Mucosa of rectum (tissue), 2 donors: Measurements from ENCODE around the gene TNNT3.

ENCODE experiments used
- H3K27ac ChIP-seq, 2 donors: one replicate each; pipeline ENCODE4 v1.7.0; 2013; ENCODE audit warnings: inconsistent platforms in 2 of 2, low read depth in 2 of 2, low read length in 2 of 2
- H3K27me3 ChIP-seq, 2 donors: one replicate each; pipeline ENCODE4 v1.7.0; 2013; ENCODE audit warnings: low read length in 2 of 2; ENCODE audit not compliant: control insufficient read depth in 2 of 2, insufficient read depth in 2 of 2
- H3K36me3 ChIP-seq, 2 donors: one replicate each; pipeline ENCODE4 v1.7.0; 2013; ENCODE audit warnings: low read length in 2 of 2; ENCODE audit not compliant: control insufficient read depth in 2 of 2, insufficient read depth in 2 of 2
- H3K4me1 ChIP-seq, 2 donors: one replicate each; pipeline ENCODE4 v1.7.0; 2013; ENCODE audit warnings: low read length in 2 of 2, mild to moderate bottlenecking in 1 of 2; ENCODE audit not compliant: control insufficient read depth in 2 of 2, insufficient read depth in 2 of 2
- H3K4me3 ChIP-seq, 2 donors: one replicate each; pipeline ENCODE4 v1.7.0; 2013; ENCODE audit warnings: low read length in 2 of 2
- H3K9ac ChIP-seq, 2 donors: one replicate each; pipeline ENCODE4 v1.7.0; 2013; ENCODE audit warnings: low read length in 2 of 2, low read depth in 1 of 2, mild to moderate bottlenecking in 1 of 2
- H3K9me3 ChIP-seq, 2 donors: one replicate each; pipeline ENCODE4 v1.7.0; 2013; ENCODE audit warnings: low read length in 2 of 2; ENCODE audit not compliant: control insufficient read depth in 2 of 2
- donor health status: healthy.
- donor health status: Normal muscosa, but diverticular disease.

TNNT3 gene

DNA sequence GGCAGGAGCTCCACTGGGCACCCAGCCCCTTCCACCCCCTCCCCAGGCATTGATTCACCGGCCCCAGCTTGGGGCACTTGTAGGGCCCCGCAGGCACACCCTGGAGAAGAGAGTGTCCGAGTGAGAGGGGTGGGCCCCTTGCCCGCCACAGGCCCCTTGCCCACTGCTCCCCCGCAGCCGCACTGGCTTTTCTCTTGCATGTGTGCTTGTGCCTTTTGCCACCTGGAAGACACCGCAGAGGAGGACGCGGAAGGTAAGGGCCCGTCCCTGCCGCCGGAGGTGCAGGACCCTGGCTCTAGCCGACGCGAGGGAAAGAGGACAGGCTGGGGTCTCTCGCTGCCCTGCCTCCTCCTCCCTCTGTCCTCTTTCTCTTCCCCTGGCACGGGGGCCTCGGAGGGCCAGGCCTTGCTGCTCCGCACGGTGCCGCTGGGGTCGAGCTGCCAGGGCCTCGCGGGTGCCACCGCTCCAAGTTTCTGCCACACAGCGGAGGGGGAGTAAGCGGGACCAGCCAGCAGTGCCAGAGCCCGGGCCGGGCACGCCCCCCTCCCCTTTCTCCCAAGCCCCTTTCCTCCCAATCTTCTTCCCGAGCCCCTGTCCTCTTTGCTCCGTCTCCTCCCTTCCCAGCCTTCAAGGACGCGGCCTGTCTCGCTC, 9.5 kb downstream of the TNNT3 start:
- H3K36me3 ChIP-seq: no peaks in the 10 kb centered on the region
- no peak overlapping the region for H3K4me3 ChIP-seq
- H3K27me3 ChIP-seq: no peaks in the 10 kb centered on the region
- H3K9me3 ChIP-seq: no peaks in the 10 kb centered on the region
- no peak overlapping the region for H3K27ac ChIP-seq
- H3K9ac ChIP-seq: no peak overlapping the region
- no peaks in the 10 kb centered on the region for H3K4me1 ChIP-seq

GRCh38 chr11:1929621-1930461, 10.3 kb downstream of the TNNT3 start:
- Histone ChIP-seq H3K36me3 (no peaks in the 10 kb centered on the region), H3K9ac (no peak overlapping the region), H3K4me1 (no peaks in the 10 kb centered on the region), H3K4me3 (no peak overlapping the region), H3K9me3 (no peaks in the 10 kb centered on the region), H3K27ac (no peak overlapping the region), H3K27me3 (no peaks in the 10 kb centered on the region)

- H3K9ac ChIP-seq: no peak overlapping the region
- H3K4me1 ChIP-seq: no peaks in the 10 kb centered on the region
- H3K27ac ChIP-seq: no peak overlapping the region
- H3K27me3 ChIP-seq: no peaks in the 10 kb centered on the region
- no peaks in the 10 kb centered on the region for H3K9me3 ChIP-seq
- H3K4me3 ChIP-seq: no peak overlapping the region
- H3K36me3 ChIP-seq: no peaks in the 10 kb centered on the region
Observed at GRCh38 chr11:1930462-1930830, 10.9 kb downstream of the TNNT3 start.

GRCh38 chr11:1931341-1932104, 12.0 kb downstream of the TNNT3 start:
- H3K9me3 ChIP-seq: no peaks in the 10 kb centered on the region
- no peaks in the 10 kb centered on the region for H3K27me3 ChIP-seq
- H3K4me3 ChIP-seq: no peak overlapping the region
- no peak overlapping the region for H3K27ac ChIP-seq
- H3K36me3 ChIP-seq: no peaks in the 10 kb centered on the region
- no peak overlapping the region for H3K9ac ChIP-seq
- H3K4me1 ChIP-seq: no peaks in the 10 kb centered on the region

DNA sequence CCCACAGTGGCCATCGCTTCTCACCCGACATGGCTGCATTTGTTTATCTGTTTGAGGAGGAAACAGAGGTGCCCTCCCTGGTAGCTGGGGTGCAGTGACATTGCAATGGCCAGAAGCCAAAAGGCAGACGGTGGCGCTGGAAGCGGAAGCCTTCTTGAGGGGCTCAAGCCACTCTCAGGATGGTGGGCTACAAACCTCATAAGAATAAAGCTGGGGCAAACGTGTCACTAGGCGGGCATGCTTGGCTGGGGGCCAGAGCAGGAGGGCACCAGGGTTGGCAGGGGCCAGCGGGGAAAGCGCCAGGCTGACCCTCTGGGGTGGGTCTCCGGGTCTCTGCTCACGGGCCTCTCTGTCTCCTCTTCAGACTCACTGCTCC, 12.6 kb downstream of the TNNT3 start:
- Histone ChIP-seq H3K4me3 (no peak overlapping the region), H3K9ac (no peak overlapping the region), H3K36me3 (no peaks in the 10 kb centered on the region), H3K27me3 (no peaks in the 10 kb centered on the region), H3K4me1 (no peaks in the 10 kb centered on the region), H3K9me3 (no peaks in the 10 kb centered on the region), H3K27ac (no peak overlapping the region)

GRCh38 chr11:1932681-1933080, 13.2 kb downstream of the TNNT3 start:
- Histone ChIP-seq H3K4me1 (no peaks in the 10 kb centered on the region), H3K9me3 (no peaks in the 10 kb centered on the region), H3K36me3 (no peaks in the 10 kb centered on the region), H3K27ac (no peak overlapping the region), H3K9ac (no peak overlapping the region), H3K4me3 (no peak overlapping the region), H3K27me3 (no peaks in the 10 kb centered on the region)

- H3K27ac ChIP-seq: no peak overlapping the region
- no peaks in the 10 kb centered on the region for H3K27me3 ChIP-seq
- no peaks in the 10 kb centered on the region for H3K36me3 ChIP-seq
- H3K9ac ChIP-seq: no peak overlapping the region
- H3K9me3 ChIP-seq: no peaks in the 10 kb centered on the region
- H3K4me3 ChIP-seq: no peak overlapping the region
- H3K4me1 ChIP-seq: no peaks in the 10 kb centered on the region
Observed at GRCh38 chr11:1933416-1934334, 14.2 kb downstream of the TNNT3 start.

DNA sequence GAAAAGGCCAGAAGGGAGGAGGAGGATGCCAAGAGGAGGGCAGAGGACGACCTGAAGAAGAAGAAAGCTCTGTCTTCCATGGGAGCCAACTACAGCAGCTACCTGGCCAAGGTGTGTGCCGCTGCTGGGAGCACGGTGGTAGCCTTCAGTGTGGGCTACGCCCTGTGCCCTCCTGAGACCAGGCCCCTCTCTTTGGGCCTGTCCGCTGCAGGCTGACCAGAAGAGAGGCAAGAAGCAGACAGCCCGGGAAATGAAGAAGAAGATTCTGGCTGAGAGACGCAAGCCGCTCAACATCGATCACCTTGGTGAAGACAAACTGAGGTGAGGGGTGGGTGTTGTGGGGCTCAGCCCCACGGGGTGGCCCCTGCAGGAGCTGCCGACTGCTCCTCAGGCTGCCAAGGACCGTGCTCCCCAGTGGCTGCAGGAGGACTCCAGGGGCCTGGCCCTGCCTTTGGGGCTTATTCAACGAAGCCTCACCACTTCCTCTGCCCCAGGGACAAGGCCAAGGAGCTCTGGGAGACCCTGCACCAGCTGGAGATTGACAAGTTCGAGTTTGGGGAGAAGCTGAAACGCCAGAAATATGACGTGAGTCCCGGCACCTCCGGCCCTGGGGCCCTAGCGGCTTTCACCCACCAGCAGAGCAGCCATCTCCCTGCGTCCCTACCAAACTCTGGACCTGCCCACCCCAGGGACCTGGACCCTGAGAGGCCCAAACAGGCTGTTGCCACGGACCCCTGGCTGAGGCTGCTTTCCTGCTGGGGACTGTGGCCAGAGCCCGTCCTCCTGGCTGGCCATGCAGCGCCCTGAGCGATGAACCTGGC, 15.0 kb downstream of the TNNT3 start:
- Histone ChIP-seq H3K9me3 (no peaks in the 10 kb centered on the region), H3K9ac (no peak overlapping the region), H3K27me3 (no peaks in the 10 kb centered on the region), H3K4me1 (no peaks in the 10 kb centered on the region), H3K4me3 (no peak overlapping the region), H3K27ac (no peak overlapping the region), H3K36me3 (no peaks in the 10 kb centered on the region)
